K562 (cell line): Measurements from ENCODE around the gene HMG20B.

Experiments used
- CHD1 ChIP-seq: fragments of 200-600 bp; sonication (generic); IDR thresholded peaks from one replicate; pipeline ENCODE4 v1.6.1; 2012; ENCODE audit warnings: mild to moderate bottlenecking, moderate library complexity, low read length, inconsistent platforms
- CTCF ChIP-seq, 3 experiments: IDR thresholded peaks in 2 of 3; conservative IDR thresholded peaks in 1 of 3; 2 replicates each; pipeline ENCODE4 v1.5.1; 2011 to 2012; ENCODE audit warnings: low read length in 3 of 3, mild to moderate bottlenecking in 3 of 3, control low read depth in 2 of 3, improper control_type of control experiment in 1 of 3, inconsistent platforms in 1 of 3, low read depth in 1 of 3, mixed read lengths in 1 of 3, moderate library complexity in 1 of 3; ENCODE audit not compliant: insufficient read depth in 2 of 3
- EZH2 ChIP-seq: IDR thresholded peaks from 2 replicates; pipeline ENCODE4 v1.6.1; 2012; ENCODE audit warnings: low read depth, mild to moderate bottlenecking, inconsistent platforms, low read length, borderline replicate concordance
- GABPA ChIP-seq: fragments of 200-800 bp; sonication (Bioruptor generic); conservative IDR thresholded peaks from 2 replicates; pipeline ENCODE4 v1.6.1; 2016; ENCODE audit warnings: low read depth, missing genetic modification characterization, missing compliant biosample characterization
- MEF2A ChIP-seq: IDR thresholded peaks from 2 replicates; pipeline ENCODE4 v1.6.1; 2011; ENCODE audit warnings: low read depth, mild to moderate bottlenecking, low read length, moderate library complexity; ENCODE audit not compliant: control insufficient read depth
- NKRF ChIP-seq: fragments of 450-650 bp; IDR thresholded peaks from 2 replicates; pipeline ENCODE4 v1.6.1; 2016; ENCODE audit warnings: borderline replicate concordance
- POLR2A ChIP-seq: fragments of 450-650 bp; conservative IDR thresholded peaks from 2 replicates; pipeline ENCODE4 v1.6.1; 2016
- POLR2G ChIP-seq: fragments of 200-400 bp; formaldehyde crosslinking; IDR thresholded peaks from 2 replicates; pipeline ENCODE4 v1.6.1; 2017; ENCODE audit warnings: low read depth, mild to moderate bottlenecking, antibody characterized with exemption, low read length, moderate library complexity
- SMC3 ChIP-seq: conservative IDR thresholded peaks from 2 replicates; pipeline ENCODE4 v1.6.1; 2011; ENCODE audit warnings: low read depth, low read length, improper control_type of control experiment; ENCODE audit not compliant: insufficient read depth
- ZBTB33 ChIP-seq: sonication (generic); formaldehyde crosslinking; IDR thresholded peaks from 2 replicates; pipeline ENCODE4 v1.8.1; 2023; ENCODE audit warnings: mild to moderate bottlenecking, missing genetic modification reagents
- ZBTB49 ChIP-seq: sonication (generic); formaldehyde crosslinking; IDR thresholded peaks from 2 replicates; pipeline ENCODE4 v1.8.0; 2022; ENCODE audit warnings: missing genetic modification reagents, mild to moderate bottlenecking, borderline replicate concordance
- ZNF274 ChIP-seq: IDR thresholded peaks from 2 replicates; pipeline ENCODE4 v1.6.1; 2011; ENCODE audit warnings: low read depth, mild to moderate bottlenecking, low read length, moderate library complexity, borderline replicate concordance
- ZNF398 ChIP-seq: fragments of 250-450 bp; sonication (Bioruptor Pico); IDR thresholded peaks from 2 replicates; pipeline ENCODE4 v1.8.0; 2021; ENCODE audit warnings: moderate library complexity, mild to moderate bottlenecking, inconsistent platforms
- ZZZ3 ChIP-seq: fragments of 450-650 bp; IDR thresholded peaks from 2 replicates; pipeline ENCODE4 v1.6.1; 2016; ENCODE audit warnings: antibody characterized with exemption, mild to moderate bottlenecking, moderate library complexity

GRCh38 chr19:3585301-3586126 is 12.8 kb downstream of the HMG20B start, which contains the start of gene GIPC3:
- no peak for TF ChIP-seq ZNF274
- TF ChIP-seq GABPA (tag) = no peak
- TF ChIP-seq ZBTB33 (CRISPR knock-in tag) = no peak
- TF ChIP-seq SMC3 = no peak
- peak; percentile 71 for TF ChIP-seq POLR2G
- no peak for TF ChIP-seq ZBTB49 (CRISPR knock-in tag)
- TF ChIP-seq ZZZ3 = no peak
- no peak for TF ChIP-seq CTCF (IDR thresholded peaks at IDR 0.05 in 2 of 3, conservative IDR thresholded peaks at IDR 0.05 in 1 of 3; ENCODE audit: insufficient read depth in 2 of 3, low read depth in 1 of 3, low read length in 3 of 3)
- TF ChIP-seq POLR2A = no peak
- no peak for TF ChIP-seq CHD1
- TF ChIP-seq EZH2 = no peak
- TF ChIP-seq NKRF = no peak
- TF ChIP-seq ZNF398 (CRISPR knock-in tag) = no peak
- no peak for TF ChIP-seq MEF2A
